Gastroesophageal sphincter (tissue), 3 donors: ENCODE data around the gene ARMC9.

Experiments
- EP300 ChIP-seq: sonication (generic); formaldehyde crosslinking; IDR thresholded peaks from one replicate; pipeline ENCODE4 v1.6.1; 2017; ENCODE audit warnings: antibody characterized with exemption, mild to moderate bottlenecking
- POLR2A ChIP-seq, 2 donors: fragments of 450-650 bp; IDR thresholded peaks; one replicate each; pipeline ENCODE4 v1.6.1; 2017; ENCODE audit warnings: antibody characterized with exemption in 2 of 2, mild to moderate bottlenecking in 2 of 2, moderate library complexity in 1 of 2
- TF ChIP-seq, protein P1 (sequence below), 4 experiments: fragments of 200-600 bp in 2 of 4; fragments of 450-650 bp in 2 of 4; sonication (generic) in 1 of 4; IDR thresholded peaks; one replicate each; pipeline ENCODE4 v1.5.1; 2017 to 2019; ENCODE audit warnings: antibody characterized with exemption in 4 of 4, mild to moderate bottlenecking in 2 of 4, moderate library complexity in 2 of 4

DNA sequence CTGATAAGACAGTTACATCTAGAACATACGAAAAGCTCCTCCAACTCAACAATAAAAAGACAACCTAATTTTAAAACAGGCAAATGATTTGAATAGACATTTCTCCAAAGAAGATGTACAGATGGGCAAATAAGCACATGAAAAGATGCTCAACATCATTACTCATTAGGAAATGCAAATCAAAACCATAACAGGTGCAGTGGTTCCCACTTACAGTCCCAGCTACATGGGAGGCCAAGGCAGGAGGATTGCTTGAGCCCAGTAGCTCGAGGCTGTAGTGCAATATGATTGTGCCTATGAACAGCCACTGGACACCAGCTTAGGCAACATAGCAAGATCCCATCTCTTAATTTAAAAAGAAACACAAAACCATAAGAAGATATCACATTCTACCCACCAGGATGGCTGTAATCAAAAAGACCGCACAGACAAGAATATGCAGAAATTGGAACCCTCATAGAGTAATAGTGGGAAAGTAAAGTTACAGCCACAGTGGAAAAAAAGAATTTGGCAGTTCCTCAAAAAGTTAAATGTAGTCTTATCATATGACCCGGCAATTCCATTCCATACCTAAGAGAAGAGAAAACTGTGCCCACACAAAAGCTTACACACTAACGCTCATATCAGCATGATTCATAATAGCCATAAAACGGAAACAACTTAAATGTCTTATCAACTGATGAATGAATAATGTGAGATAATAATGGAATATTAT lies 30.5 kb upstream of the ARMC9 start:
- TF ChIP-seq, protein P1, sequence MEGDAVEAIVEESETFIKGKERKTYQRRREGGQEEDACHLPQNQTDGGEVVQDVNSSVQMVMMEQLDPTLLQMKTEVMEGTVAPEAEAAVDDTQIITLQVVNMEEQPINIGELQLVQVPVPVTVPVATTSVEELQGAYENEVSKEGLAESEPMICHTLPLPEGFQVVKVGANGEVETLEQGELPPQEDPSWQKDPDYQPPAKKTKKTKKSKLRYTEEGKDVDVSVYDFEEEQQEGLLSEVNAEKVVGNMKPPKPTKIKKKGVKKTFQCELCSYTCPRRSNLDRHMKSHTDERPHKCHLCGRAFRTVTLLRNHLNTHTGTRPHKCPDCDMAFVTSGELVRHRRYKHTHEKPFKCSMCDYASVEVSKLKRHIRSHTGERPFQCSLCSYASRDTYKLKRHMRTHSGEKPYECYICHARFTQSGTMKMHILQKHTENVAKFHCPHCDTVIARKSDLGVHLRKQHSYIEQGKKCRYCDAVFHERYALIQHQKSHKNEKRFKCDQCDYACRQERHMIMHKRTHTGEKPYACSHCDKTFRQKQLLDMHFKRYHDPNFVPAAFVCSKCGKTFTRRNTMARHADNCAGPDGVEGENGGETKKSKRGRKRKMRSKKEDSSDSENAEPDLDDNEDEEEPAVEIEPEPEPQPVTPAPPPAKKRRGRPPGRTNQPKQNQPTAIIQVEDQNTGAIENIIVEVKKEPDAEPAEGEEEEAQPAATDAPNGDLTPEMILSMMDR (IDR thresholded peaks at IDR 0.05) = no peak
- no peak for TF ChIP-seq POLR2A (IDR thresholded peaks at IDR 0.05)
- no peak for TF ChIP-seq EP300
